IMR-90 (cell line): ENCODE data around the gene NUP62CL.

Experiments
- BHLHE40 ChIP-seq: fragments of 150-350 bp; IDR thresholded peaks from 2 replicates; pipeline ENCODE4 v1.6.1; 2016; ENCODE audit warnings: mild to moderate bottlenecking, low read depth, low read length
- CEBPB ChIP-seq: IDR thresholded peaks from 2 replicates; pipeline ENCODE4 v1.6.1; 2012; ENCODE audit warnings: low read depth, low read length, improper control_type of control experiment
- CTCF ChIP-seq: conservative IDR thresholded peaks from 2 replicates; pipeline ENCODE4 v1.5.1; 2012; ENCODE audit warnings: mild to moderate bottlenecking, low read depth, low read length, improper control_type of control experiment
- FOS ChIP-seq: fragments of 150-350 bp; IDR thresholded peaks from 2 replicates; pipeline ENCODE4 v1.6.1; 2016; ENCODE audit warnings: low read depth, low read length
- POLR2A ChIP-seq: IDR thresholded peaks from 2 replicates; pipeline ENCODE4 v1.6.1; 2012; ENCODE audit warnings: mild to moderate bottlenecking, low read depth, low read length
- RFX5 ChIP-seq: IDR thresholded peaks from 2 replicates; pipeline ENCODE4 v1.8.0; 2012; ENCODE audit warnings: low read depth, mild to moderate bottlenecking, low read length, moderate library complexity
- SMC3 ChIP-seq: fragments of 150-350 bp; IDR thresholded peaks from 2 replicates; pipeline ENCODE4 v1.6.1; 2016; ENCODE audit warnings: low read depth, mild to moderate bottlenecking, antibody characterized with exemption, low read length, moderate library complexity
- TF ChIP-seq, protein P1 (sequence below): fragments of 150-350 bp; IDR thresholded peaks from 2 replicates; pipeline ENCODE4 v1.6.1; 2017; ENCODE audit warnings: mild to moderate bottlenecking, antibody characterized with exemption, low read length, low read depth
- TF ChIP-seq, protein P2 (sequence below): fragments of 150-350 bp; IDR thresholded peaks from 2 replicates; pipeline ENCODE4 v1.6.1; 2016; ENCODE audit warnings: low read depth, mild to moderate bottlenecking, low read length, moderate library complexity, borderline replicate concordance

- TF ChIP-seq CTCF (no peak), SMC3 (no peak), RFX5 (no peak), POLR2A (no peak), CEBPB (no peak), BHLHE40 (no peak), FOS (no peak)
- TF ChIP-seq, protein P1, sequence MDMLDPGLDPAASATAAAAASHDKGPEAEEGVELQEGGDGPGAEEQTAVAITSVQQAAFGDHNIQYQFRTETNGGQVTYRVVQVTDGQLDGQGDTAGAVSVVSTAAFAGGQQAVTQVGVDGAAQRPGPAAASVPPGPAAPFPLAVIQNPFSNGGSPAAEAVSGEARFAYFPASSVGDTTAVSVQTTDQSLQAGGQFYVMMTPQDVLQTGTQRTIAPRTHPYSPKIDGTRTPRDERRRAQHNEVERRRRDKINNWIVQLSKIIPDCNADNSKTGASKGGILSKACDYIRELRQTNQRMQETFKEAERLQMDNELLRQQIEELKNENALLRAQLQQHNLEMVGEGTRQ = no peak
- TF ChIP-seq, protein P2, sequence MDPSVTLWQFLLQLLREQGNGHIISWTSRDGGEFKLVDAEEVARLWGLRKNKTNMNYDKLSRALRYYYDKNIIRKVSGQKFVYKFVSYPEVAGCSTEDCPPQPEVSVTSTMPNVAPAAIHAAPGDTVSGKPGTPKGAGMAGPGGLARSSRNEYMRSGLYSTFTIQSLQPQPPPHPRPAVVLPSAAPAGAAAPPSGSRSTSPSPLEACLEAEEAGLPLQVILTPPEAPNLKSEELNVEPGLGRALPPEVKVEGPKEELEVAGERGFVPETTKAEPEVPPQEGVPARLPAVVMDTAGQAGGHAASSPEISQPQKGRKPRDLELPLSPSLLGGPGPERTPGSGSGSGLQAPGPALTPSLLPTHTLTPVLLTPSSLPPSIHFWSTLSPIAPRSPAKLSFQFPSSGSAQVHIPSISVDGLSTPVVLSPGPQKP = no peak
Measured at GRCh38 chrX:107118322-107119147, 87.7 kb downstream of the NUP62CL start, which contains the start of gene RBM41.
